Calu3 (cell line): ENCODE results near the gene FOXO1. TPM values are rescaled to one million over a fixed set of nuclear protein-coding genes. Genes with fewer than 3 reads are reported as not detected.

ENCODE experiments used
- BruUV-seq: library from RNA; stranded (reverse); fragments of 400-500 nt; replicated peaks from 2 replicates; lab custom pipeline; 2021; lab: Mats Ljungman, UMichigan
- CTCF ChIA-PET: fragments of 300-600 bp; sonication (Branson Sonifier 250); formaldehyde crosslinking; loops from one replicate; lab custom pipeline; 2022; ENCODE audit warnings: antibody characterized with exemption; lab: Charles Lee
- DNase-seq: peaks from one replicate; pipeline ENCODE4 v3.0.0; 2022
- H3K27ac Mint-ChIP-seq: one replicate; pipeline ENCODE4 v1.8.0; 2022; ENCODE audit warnings: mixed read lengths; ENCODE audit not compliant: unreplicated experiment
- H3K27me3 Mint-ChIP-seq: one replicate; pipeline ENCODE4 v1.8.0; 2022; ENCODE audit warnings: mixed read lengths; ENCODE audit not compliant: unreplicated experiment
- H3K36me3 Mint-ChIP-seq: one replicate; pipeline ENCODE4 v1.8.0; 2022; ENCODE audit warnings: mild to moderate bottlenecking, moderate library complexity, mixed read lengths; ENCODE audit not compliant: insufficient read depth, unreplicated experiment
- H3K4me1 Mint-ChIP-seq: one replicate; pipeline ENCODE4 v1.8.0; 2022; ENCODE audit warnings: mild to moderate bottlenecking, low read depth, mixed read lengths; ENCODE audit not compliant: unreplicated experiment
- H3K4me3 Mint-ChIP-seq: one replicate; pipeline ENCODE4 v1.8.0; 2022; ENCODE audit warnings: mild to moderate bottlenecking, low read depth, moderate library complexity, mixed read lengths; ENCODE audit not compliant: unreplicated experiment
- H3K9me3 Mint-ChIP-seq: one replicate; pipeline ENCODE4 v1.8.0; 2022; ENCODE audit warnings: low read depth, mixed read lengths; ENCODE audit not compliant: unreplicated experiment
- intact Hi-C: fragments of 100-400 bp; cut with micrococcal nuclease; formaldehyde crosslinking; loops from one replicate; pipeline ENCODE4 v1.10.0; 2022; ENCODE audit not compliant: unreplicated experiment
- total RNA-seq: library from RNA; stranded (reverse); gene quantifications from 2 replicates; pipeline ENCODE4 v1.2.3, GENCODE V29; 2022
- TF ChIP-seq, protein P1 (sequence below): fragments of 200-600 bp; IDR thresholded peaks from one replicate; pipeline ENCODE4 v1.8.0; 2022; ENCODE audit warnings: antibody characterized with exemption; ENCODE audit not compliant: unreplicated experiment

FOXO1 gene
- total RNA-seq, 1 experiment from 2014 or later: 11.3 TPM

DNA sequence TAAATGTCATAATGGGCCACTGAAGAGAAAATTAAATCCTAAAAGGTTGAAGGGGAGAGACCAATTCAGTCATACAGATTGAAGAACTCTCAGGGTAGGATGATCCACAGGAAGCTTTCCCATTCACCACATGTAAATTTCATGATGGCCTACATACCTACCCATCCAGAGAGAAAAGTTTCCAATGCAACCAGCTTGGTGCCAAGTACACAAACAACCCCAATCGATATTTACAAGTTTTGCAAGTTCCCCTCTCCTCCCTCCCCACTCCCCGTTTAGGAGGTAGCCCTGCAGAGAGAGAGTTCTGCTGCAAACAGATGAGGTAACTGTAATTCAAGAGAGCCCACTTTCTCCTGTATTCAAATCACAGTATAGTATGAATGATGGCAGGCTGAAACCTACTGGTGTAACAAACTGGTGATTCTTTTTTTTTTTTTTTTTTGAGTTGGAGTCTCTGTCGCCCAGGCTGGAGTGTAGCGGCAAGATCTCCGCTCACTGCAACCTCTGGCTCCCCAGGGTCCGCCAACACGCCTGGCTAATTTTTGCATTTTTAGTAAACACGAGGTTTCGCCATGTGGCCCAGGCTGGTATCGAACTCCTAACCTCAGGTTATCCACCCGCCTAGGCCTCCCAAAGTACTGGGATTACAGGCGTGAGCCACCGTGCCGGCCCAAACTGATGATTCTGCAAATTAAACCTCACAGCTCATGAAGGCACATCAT lies 14.4 kb downstream of the FOXO1 start:
- CTCF ChIA-PET: interaction anchor here (0.7 kb wide), 2 partner anchors 320 to 1629 kb away, joined by 3 read pairs; no protein-coding TSS in a partner anchor
- intact Hi-C loops: no loop called here
- Mint-ChIP-seq H3K27ac (no peak overlapping the region), H3K4me1 (no peaks in the 10 kb centered on the region), H3K9me3 (no peaks in the 10 kb centered on the region), H3K27me3 (no peaks in the 10 kb centered on the region), H3K4me3 (no peak overlapping the region), H3K36me3 (no peaks in the 10 kb centered on the region)
- no peak for DNase-seq
- no TSS peak for BruUV-seq
- TF ChIP-seq, protein P1, sequence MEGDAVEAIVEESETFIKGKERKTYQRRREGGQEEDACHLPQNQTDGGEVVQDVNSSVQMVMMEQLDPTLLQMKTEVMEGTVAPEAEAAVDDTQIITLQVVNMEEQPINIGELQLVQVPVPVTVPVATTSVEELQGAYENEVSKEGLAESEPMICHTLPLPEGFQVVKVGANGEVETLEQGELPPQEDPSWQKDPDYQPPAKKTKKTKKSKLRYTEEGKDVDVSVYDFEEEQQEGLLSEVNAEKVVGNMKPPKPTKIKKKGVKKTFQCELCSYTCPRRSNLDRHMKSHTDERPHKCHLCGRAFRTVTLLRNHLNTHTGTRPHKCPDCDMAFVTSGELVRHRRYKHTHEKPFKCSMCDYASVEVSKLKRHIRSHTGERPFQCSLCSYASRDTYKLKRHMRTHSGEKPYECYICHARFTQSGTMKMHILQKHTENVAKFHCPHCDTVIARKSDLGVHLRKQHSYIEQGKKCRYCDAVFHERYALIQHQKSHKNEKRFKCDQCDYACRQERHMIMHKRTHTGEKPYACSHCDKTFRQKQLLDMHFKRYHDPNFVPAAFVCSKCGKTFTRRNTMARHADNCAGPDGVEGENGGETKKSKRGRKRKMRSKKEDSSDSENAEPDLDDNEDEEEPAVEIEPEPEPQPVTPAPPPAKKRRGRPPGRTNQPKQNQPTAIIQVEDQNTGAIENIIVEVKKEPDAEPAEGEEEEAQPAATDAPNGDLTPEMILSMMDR: no peak

DNA sequence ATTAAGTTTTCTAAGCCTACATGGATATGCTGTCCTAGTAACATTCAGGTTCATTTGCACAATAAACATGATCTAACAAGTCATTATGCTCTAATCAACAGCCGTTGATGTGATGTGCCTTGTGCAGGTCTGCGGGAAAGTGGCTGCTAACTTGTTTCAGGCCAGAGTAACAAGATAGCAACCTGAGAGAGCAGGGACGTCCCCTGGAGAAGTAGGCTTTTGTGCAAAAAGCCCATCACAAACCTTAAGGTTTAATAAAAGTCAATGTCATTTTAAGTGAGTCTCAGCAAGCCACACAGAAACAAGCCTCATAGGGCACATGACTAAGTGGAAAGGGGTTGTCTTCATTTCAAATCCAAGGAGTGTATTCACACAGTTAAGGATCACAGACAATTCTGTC lies 17.6 kb downstream of the FOXO1 start:
- Mint-ChIP-seq H3K36me3 (peaks cover 5% of the 10 kb centered on the region), H3K9me3 (no peaks in the 10 kb centered on the region), H3K4me1 (peaks cover 9% of the 10 kb centered on the region), H3K27ac (no peak overlapping the region), H3K27me3 (no peaks in the 10 kb centered on the region), H3K4me3 (no peak overlapping the region)
- BruUV-seq: no TSS peak
- CTCF ChIA-PET: no interaction called here
- intact Hi-C loops: loop anchor here (5.0 kb wide), 1 partner anchor 37 kb away; no protein-coding TSS in a partner anchor
- DNase-seq: no peak
- TF ChIP-seq, protein P1: no peak

DNA sequence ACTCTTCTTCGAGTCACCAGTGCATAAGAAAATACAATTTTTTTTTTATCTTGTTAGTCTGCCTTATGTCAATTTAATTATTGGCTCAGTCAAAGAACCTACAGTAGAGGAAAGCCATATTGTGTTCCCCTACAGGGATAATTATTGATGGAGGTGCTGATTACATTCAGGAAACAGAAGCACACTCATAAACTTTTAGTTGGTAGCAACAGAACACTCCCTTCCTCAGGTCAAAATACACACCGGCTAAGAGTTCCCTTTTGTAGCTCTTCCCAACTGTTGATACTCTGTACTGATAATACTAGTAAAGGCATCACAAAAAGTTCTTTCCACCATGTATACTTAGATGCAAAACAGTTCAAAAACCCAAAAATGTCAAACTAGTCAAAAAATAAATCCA lies 18.4 kb downstream of the FOXO1 start:
- intact Hi-C loops: loop anchor here (5.0 kb wide), 1 partner anchor 36 kb away; no protein-coding TSS in a partner anchor
- no peaks in the 10 kb centered on the region for H3K9me3 Mint-ChIP-seq

DNA sequence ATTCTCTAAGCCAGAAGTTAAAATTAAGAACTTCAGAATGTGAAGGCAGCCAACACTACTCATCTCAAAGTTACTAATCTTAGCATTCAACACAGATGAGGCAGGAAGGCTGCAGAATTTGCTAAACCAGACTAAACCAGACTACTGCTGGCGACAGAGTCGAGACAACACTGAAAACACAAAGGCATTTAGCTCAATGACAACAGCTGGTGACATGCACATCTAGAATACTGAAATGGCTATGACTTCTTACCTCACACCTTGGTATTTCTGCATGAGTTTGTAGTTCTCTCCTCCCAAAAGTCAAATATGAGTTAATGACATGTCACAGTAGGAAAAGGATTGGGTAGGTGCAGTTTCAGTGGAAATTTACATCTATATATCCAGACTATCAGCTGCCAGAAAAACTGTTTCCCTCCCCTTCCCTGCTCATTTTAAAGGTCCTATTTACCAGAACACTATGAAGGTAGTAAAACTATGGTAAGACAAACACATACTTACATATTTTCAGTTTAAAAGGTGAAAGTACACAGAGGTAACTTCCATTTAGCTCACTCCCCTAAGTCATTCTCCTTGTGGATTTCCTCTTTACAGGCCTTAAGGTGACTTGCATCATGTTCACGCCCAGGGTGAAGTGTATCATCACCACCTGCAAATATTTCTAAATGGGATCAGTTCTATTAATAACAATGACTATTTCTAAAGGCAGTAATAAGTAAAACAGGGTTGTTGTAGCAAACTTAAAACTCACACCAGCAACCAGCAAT lies 21.4 kb downstream of the FOXO1 start:
- DNase-seq: no peak
- no TSS peak for BruUV-seq

More for the DNA sequence above, 18.4 kb downstream of the FOXO1 start:
- no TSS peak for BruUV-seq
- TF ChIP-seq, protein P1: no peak
- H3K36me3 Mint-ChIP-seq: peaks cover 5% of the 10 kb centered on the region
- peaks cover 9% of the 10 kb centered on the region for H3K4me1 Mint-ChIP-seq
- DNase-seq: no peak
- no peaks in the 10 kb centered on the region for H3K27me3 Mint-ChIP-seq
- H3K27ac Mint-ChIP-seq: no peak overlapping the region
- CTCF ChIA-PET: no interaction called here
- H3K4me3 Mint-ChIP-seq: no peak overlapping the region

More for the DNA sequence above, 21.4 kb downstream of the FOXO1 start:
- H3K4me3 Mint-ChIP-seq: no peak overlapping the region
- no peaks in the 10 kb centered on the region for H3K9me3 Mint-ChIP-seq
- TF ChIP-seq, protein P1: no peak
- H3K27ac Mint-ChIP-seq: no peak overlapping the region
- intact Hi-C loops: loop anchor here (5.0 kb wide), 1 partner anchor 33 kb away; no protein-coding TSS in a partner anchor
- CTCF ChIA-PET: no interaction called here
- H3K27me3 Mint-ChIP-seq: no peaks in the 10 kb centered on the region
- H3K36me3 Mint-ChIP-seq: peaks cover 5% of the 10 kb centered on the region
- H3K4me1 Mint-ChIP-seq: peaks cover 9% of the 10 kb centered on the region
